Forelimb muscle (tissue), 1 donor: ENCODE results near the gene HELZ. TPM values are rescaled to one million over a fixed set of nuclear protein-coding genes. Genes with fewer than 3 reads are reported as not detected.
"Not testable (repeated sequence)": the region's sequence is repeated elsewhere in the genome, so short reads cannot be mapped to it uniquely, and the experiment has no call there.

Experiments
- DNase-seq: peaks from one replicate; pipeline ENCODE4 v3.0.0-alpha.2; 2013; ENCODE audit warnings: low read depth
- polyA plus RNA-seq: library from polyadenylated mRNA; unstranded; fragments of 120-200 nt; gene quantifications from one replicate; pipeline ENCODE4 v1.2.1, GENCODE V29; 2013; ENCODE audit not compliant: insufficient read length

HELZ gene
- polyA plus RNA-seq, 1 donor, result 20.6 TPM

DNA sequence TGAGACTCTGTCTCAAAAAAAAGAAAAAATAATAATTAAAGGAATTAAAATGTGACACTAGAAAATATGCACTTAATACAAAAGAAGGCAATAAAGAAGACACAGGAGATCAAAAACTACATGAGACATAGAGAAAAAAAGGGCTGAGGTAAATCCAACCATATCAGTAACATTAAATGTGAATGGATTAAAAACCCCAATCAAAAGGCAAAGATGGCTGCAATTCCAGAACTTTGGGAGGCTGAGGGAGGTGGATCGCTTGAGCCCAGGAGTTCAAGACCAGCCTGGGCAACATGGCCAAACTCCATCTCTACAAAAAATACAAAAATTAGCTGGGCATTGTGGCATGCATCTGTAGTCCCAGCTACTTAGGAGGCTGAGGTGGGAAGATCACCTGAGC lies 103.0 kb downstream of the HELZ start:
- not testable (repeated sequence) for DNase-seq

DNA sequence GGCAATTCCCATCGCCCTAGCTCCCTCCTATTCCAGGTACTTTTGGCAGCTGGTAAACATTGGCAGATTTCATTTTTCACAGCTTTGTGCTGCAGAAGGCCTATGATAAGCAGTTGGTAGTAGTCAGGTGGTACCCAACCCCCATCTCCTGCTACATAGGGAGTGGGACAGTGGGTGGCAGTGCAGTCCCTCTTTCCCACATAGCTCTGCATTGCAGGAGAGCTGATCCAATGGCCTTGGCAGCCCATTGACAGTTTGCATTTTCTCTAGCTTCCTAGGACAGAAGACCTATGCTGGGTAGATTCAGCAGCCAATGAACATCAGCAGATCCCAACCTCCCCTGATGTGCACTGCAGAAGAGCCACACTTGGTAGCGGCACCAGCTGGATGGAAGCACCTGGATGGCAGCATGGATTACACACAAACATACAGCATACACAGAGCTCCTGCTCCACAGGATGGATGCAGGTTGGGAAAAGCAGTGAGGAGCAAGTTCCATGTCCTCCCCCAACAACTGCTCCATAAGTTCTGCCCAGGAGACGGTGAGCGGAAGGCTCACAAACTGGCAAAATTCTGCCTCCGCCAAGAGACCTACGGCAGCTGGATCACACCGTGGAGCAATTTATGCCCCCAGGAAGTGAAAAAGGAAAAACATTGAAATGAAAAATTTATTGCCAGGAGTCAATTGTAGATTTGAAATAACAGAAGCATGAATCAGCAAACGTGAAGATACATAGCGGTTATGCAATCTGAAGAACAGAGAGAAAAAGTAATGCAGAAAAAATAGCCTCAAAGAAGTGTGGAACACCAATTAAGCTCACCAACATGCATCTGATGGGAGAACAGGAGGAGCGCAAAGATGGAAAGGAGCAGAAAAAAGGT lies 105.0 kb downstream of the HELZ start:
- no peak for DNase-seq

DNA sequence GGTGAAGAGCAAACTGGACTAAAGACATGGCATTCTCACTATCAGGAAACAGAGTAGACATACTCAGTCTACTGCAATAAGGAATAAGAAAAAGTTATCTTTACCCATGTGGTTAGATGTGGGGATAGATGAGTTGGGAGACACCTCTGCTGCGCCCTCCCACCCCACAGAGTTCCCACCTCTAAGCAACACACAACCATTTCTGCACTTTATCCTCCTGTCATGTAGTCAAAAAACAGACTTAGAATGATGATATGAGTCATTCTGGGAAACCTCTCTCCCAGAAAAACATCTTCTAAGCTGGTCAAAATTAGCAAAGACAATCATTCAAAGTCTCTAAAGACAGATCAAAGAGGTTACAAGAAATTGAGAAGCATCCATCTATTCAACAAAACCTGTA lies 105.7 kb downstream of the HELZ start:
- DNase-seq, result no peak

DNA sequence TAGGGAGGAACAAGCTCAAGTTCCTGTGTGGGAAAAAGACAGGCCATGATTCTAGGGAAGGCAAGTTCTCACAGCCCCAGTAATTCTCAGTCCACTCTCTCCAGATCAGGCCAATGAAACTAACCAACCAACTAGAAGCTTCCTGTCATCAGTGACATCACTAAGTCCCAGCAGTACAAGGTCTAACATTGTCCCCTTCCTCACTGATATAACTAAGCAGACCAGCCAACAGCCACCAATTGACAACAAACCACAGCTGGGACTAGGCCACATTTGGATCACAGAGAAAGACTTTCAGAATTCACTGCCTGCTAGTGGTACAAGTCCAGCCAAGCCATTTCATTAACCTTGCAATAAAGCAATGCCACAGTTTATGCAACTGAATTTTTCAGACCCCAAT lies 106.6 kb downstream of the HELZ start:
- no peak for DNase-seq

DNA sequence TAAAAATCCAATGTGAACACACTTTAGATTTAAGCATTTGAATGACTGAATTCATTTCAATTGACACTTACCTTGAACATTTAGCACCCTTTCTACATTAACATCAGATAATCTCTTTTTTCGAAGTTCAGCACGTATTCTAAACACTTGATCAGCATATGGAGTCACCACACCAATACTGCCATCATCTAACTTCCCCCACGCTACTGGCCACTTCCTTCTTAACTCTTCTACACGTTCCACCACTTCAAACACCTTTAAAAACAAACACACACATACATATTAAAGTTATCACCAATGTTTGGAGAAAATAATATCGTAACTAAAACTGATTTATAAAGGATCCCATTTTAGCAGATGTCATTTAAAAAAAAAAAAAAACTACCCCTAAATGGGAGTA lies 107.1 kb downstream of the HELZ start:
- DNase-seq, result no peak

DNA sequence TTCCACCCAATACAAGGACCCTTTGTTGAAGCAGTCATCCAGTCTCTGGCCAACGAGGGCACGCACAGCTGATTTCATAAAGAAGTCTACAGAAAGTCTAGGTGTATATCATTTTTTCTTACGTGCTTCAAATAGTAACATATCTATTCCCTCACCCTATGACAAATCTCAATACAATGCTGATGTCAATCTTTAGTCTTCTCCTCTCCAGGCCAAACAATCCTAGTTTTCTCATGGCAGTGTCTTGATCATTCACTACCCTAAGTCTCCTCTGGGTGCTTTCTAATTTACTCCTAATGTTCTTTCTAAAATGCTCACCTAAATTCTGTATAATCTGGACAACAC lies 108.0 kb downstream of the HELZ start:
- no peak for DNase-seq

DNA sequence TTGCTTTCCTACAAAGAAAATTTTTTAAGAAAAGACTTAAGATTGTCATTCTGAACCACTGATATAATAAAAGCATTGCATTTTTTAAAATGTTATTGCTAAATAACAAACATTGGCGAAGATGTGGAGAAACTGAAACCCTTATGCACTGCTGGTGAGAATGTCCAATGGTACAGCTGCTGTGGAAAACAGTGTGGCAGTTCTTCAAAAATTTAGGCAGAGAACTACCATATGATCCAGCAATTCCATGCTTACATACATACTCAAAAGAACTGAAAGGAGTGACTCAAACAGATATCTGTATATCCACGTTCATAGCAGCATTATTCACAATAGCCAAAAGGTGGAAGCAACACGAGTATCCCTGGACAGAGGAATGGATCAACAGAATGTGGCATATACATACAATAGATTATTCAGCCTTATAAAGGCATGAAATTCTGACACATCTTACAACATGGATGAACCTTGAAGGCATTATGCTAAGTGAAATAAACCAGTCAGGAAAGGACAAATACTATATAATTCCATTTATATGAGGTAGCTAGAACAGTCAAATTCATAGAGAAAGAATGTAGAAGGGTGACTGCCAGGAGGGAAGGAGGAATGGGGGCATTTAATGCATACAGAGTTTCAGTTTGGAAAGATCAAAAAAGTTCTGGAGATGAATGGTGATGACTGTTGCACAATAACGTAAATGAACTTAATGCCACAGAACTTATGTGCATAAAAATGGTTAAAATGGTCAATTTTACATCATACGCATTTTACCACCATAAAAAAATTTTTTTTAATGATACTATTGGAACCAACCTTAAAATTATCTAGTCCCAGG lies 108.6 kb downstream of the HELZ start:
- no peak for DNase-seq

DNA sequence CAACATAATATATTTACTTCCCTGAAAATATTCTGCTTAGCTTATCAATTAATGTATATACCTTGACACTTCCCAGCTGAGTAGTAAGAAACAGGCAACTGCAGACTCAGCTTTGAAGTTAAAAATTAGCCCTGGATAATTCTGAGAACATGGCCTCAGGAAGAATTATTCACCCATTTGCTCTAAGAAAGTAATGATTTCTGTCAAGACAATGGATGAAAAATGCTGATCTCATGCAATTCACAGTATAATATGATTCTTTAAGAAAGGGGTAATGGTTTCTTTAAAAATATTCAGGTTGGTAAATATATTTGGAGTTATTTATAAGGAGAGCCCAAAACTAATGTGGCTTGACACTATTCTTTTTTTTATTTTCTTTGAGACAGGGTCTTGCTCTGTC lies 111.8 kb downstream of the HELZ start:
- no peak for DNase-seq

DNA sequence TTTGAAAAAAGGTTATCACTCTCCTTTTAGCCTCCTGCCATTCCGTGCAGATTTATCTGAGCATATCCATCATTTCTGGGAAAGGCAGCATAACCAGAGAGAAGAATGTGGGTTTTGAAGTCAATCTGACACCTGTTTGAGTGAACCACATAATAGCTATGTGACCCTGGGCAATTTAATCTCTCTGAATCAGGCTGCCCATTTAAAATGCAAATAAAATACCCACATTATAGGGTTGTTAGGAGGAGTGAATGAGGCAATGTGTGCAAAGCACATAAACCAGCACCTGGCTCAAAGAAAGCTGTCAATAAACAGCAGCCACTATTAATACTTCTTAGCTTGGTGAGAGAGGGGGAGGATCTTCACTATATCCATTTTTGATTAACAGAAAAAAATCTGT lies 112.6 kb downstream of the HELZ start:
- no peak for DNase-seq

DNA sequence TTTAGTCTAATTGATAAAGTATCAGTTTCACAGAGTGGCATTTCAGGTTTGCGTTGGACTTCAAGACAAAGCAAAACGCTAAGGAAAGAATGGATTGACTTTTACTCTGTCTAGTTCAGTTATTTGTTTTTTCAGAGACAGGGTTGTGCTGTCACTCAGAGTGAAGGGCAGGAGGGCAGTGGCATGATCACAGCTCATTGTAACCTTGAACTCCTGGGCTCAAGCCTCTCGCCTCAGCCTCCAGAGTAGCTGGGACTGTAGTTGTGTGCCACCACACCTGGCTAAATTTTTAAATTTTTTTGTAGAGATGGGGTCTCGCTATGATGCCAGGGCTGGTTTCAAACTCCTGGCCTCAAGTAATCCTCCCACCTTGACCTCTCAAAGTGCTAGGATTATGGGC lies 114.2 kb downstream of the HELZ start:
- DNase-seq, result no peak

DNA sequence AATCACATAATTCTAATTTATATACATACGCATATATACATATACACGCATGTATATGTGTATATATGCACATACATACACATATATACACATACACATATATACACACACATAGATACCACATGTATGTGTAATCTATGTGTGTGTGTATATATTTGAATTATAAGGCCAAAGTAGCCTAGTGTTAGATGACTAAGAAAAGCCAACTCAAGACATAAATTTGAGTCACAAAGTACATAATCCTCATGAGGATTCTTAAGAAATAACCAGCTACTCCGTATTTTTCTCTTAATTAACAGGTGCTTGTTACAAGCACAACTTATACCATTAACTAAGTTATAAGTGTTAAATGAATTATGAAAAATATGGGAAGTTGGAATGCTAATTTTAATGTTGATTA lies 115.7 kb downstream of the HELZ start:
- DNase-seq, result no peak

DNA sequence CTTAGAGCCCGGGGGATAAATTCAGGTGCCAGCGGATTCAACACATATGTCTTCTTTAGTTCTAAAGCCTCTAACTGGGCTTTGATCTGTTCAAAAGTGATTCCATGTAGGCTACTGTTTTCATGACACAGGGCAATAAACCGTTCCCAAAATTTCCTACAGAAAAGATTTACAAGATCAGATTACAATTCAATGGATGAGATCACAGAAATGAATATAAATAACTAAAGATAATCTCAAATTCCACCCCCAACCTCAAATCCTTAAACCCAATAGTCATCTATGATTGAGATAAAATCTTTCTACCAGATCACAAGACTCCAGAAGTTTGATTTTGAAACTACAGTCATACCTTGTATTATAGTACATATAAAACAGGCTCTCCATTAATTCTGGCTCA lies 116.3 kb downstream of the HELZ start:
- DNase-seq, result no peak

DNA sequence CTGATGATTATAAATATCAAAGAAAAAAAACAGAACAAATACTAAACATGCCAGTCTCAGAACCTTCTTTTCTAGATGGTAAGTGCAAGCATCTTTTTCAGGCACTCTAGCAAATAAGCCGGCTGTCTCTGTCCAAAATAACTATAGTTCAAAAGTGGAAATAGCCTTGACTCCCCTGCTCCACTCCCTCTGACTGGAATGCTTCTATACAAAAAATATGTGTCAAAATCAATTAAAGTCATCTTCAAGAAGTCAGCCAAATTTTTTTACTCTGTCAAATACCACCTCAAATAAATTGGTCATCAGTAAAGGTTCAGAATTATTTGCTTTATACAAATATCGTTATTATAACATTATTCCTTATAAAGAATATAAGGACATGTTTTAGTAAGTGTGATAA lies 117.1 kb downstream of the HELZ start:
- no peak for DNase-seq

DNA sequence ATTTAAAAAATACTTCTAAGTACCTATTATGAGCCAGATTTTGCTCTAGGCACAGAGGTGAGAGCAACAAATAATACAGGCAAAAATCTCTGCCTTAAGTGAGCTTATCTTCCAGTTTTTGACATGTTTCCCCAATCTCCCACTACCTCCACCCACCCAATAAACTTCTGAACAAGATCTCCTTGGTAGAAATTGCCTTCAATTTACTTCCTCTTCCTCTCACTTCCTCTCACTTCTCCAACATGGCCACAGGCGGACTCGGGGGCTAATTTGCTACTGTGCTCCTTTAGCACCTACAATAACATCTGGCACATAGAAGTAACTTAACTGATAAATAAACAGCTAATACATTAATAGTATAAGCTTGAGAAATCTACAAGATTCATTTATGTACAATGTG lies 118.0 kb downstream of the HELZ start:
- no peak for DNase-seq

DNA sequence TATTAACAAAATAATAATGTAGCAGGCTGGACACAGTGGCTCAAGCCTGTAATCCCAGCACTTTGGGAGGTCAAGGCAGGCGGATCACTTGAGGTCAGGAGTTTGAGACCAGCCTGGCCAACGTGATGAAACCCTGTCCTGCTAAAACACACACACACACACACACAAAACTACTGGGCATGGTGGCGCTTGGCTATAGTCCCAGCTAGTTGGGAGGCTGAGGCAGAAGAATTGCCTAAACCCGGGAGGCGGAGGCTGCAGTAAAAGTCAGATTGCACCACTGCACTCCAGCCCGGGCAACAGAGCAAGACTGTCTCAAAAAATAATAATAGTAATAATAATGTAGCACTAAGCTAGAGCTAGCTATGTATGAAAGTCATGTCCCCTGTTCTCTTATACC lies 118.5 kb downstream of the HELZ start:
- DNase-seq, result not testable (repeated sequence)

DNA sequence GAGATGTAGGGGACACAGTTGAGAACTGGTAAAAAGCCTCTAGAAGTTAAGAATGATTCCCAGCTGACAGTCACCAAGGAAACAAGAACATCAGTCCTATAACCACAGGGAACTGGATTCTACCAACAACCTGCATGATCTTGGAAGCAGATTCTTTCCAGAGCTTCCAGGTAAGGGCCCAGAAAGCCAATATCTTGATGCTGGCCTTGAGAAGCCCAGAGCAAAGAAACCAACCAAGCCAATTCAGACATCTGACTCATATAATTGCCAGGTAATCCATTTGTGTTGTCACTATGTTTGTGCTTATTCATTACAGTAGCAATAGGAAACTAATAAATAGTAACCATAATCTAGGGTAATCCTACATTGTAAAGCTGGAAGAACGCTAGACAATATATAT lies 119.1 kb downstream of the HELZ start:
- DNase-seq, result no peak

DNA sequence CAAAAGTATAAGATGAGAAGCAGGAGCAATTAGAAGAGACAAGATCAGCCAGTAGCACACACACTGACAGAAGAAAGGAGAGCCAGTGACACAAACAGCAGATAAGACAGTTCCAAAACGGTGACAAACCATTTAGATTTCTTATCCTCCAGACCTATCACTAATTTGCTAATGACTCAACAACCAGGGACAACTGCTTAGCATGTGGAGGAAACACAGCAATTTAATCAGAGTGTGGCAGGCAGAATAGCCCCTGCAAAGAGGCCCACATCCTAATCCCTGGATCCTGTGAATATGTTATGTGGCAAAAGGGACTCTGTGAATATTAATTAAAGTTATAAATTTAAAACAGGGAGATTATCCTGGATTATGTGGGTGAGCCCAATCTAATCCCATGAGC lies 119.6 kb downstream of the HELZ start:
- no peak for DNase-seq

DNA sequence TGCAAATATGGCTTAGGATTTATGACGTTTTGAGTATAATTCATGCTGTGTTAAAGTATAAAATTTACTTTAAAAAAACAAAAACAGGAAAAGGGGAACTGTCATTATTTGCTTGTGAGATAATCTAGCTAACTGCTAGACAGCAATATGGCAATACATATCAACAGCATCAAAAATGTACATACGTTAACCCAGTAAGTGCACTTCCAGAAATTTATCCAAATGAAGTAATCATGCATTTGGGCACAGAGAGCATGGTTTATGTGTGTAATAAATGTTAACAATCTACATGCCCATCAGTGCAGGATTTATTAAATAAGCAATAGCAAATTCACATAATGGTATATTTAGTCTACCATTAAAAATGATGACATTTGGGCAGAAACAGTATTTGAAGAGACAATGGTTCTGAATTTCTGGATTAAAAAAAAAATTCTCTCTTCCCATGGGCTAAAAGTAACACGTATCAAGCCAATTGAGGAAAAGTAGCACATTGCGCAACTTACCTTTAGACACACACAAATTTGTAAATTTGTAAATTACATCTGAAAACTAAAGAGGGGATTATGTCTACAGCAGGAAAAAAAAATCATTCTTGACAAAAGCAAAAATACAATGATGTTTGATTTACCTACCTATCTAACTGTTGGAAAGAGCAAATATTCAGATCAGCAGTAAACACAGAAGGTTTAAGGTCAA lies 120.4 kb downstream of the HELZ start:
- no peak for DNase-seq

DNA sequence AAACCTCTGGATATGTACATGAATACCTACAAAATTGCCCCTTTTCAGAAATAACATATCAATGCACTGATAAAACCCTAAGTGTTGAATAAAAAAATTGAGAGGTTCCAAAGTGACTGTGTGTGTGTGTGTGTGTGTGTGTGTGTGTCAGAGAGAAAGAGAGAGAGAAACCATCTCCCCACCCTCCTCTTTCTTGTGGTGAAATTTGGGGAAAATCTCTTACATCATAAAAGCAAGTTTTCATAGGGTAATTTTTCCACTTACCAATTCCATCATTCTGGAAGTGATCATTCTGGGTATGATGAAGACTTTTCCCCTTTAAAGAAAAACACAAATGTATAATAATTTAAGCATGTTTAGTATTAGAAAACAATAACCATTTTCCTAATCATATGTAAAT lies 121.3 kb downstream of the HELZ start:
- DNase-seq, result no peak

DNA sequence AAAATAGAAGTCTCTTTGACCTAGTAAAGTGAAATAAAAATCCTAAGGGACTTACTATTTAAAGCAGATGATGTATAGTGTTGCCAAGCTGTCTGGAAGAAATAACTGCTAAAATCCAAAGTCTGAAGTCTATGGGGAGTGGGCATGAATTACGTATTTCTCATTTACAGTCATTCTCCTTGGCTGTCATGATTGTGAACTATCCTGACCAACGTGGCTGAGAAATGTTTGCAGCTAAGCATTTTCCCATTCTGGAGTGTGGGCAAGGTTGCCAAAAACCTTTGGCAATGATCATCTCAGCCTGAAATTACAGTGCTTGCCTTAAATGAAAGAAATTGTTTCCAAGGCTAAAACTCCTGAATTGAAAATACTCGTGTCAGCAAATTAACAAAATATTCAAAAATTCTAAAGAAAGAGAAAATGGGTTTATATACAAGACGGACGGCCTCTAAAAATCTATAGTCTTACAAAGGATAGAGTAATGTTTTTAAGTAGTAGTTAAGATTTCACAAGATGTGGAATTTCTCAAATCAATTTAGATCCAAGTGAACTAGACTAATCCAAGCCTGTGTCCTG lies 123.6 kb downstream of the HELZ start:
- DNase-seq, result peak; percentile 71

DNA sequence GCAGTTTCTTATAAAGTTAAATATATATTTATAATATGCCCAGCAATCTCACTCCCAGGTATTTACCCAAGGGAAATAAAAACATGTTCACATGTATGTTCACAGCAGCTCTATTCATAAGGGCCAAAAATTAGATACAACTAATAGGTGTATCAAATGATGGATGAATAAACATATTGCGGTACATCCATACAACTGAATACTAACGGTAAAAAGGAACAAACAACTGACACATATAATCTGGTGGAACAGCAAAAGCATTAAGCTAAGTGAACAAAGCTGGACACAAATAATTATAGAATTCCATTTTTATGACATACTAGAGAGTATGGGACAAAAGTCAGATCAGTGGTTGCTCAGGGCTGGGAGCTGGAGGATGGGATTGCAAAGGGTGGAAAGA lies 125.9 kb downstream of the HELZ start:
- no peak for DNase-seq

DNA sequence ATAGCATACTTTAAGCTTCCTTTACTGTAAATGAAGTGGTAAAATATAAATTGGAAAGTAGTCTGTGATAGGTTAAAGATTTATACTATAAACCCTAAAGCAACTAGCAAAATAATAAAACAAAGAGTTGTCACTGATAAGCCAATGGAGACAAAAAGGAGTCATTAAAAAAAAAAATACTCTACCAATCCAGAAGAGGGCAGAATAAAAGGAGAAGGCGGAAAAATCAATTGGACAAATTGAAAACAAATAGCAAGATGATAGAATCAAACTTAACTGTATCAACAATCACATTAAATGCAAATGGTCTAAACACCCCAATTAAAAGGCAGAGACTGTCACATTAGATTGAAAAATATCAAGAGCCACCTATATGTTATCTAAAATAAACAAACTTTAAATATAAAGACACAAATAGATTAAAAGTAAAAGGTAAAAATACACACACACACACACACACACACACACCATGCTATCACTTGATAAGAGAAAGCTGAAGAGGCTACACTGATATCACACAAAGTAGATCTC lies 128.9 kb downstream of the HELZ start:
- DNase-seq, result no peak
